ENCODE results near the gene WDR88. TPM values are rescaled to one million over a fixed set of nuclear protein-coding genes. Genes with fewer than 3 reads are reported as not detected.

The WDR88 gene
- total and polyA plus RNA-seq, 2 donors (not counting 1 experiment from before 2014, with no cell fraction given): 0.47 TPM; not detected in 1

GRCh38 chr19:33102893-33103292 is 29.0 kb upstream of the WDR88 start:
- no peaks in the 10 kb centered on the region for H3K4me1 Mint-ChIP-seq
- no peak overlapping the region for H3K4me3 Mint-ChIP-seq
- Histone ChIP-seq H3K4me1 (ENCODE audit: control insufficient read depth in 2 of 2, insufficient read depth in 2 of 2, low read length in 2 of 2) (no peaks in the 10 kb centered on the region), H3K27ac (ENCODE audit: low read length in 2 of 2) (no peak overlapping the region), H4K20me1 (ENCODE audit: control insufficient read depth, insufficient read depth, low read length, poor library complexity, severe bottlenecking) (no peaks in the 10 kb centered on the region), H3K9ac (ENCODE audit: low read length) (no peak overlapping the region), H3K4me3 (ENCODE audit: control extremely low read depth in 1 of 5, extremely low read depth in 1 of 5, insufficient read depth in 1 of 5, low read depth in 2 of 5, low read length in 4 of 5) (no peak overlapping the region), H3K9me3 (ENCODE audit: control extremely low read depth in 1 of 3, control insufficient read depth in 2 of 3, insufficient read depth in 1 of 3, low read length in 2 of 3) (no peaks in the 10 kb centered on the region), H3K27me3 (replicated peaks in 1 of 4; ENCODE audit: control extremely low read depth in 1 of 4, control insufficient read depth in 3 of 4, insufficient read depth in 4 of 4, low read length in 3 of 4) (no peaks in the 10 kb centered on the region), H3K36me3 (replicated peaks in 1 of 2; ENCODE audit: control extremely low read depth in 1 of 2, control insufficient read depth in 1 of 2, extremely low read depth in 1 of 2, insufficient read depth in 2 of 2, low read length in 1 of 2) (peaks cover 0 to 45% of the 10 kb centered on the region in 2 experiments), H2AFZ (ENCODE audit: insufficient read depth, low read depth, low read length, poor library complexity, severe bottlenecking) (no peak overlapping the region), H3K4me2 (replicated peaks; ENCODE audit: low read depth, low read length, poor library complexity, severe bottlenecking) (no peak overlapping the region), H3K79me2 (ENCODE audit: control insufficient read depth, insufficient read depth, low read length) (no peaks in the 10 kb centered on the region)
- H3K9me3 Mint-ChIP-seq (ENCODE audit: insufficient read depth): no peaks in the 10 kb centered on the region
- CTCF ChIA-PET: interaction anchor here (0.6 to 1.1 kb wide), 2 partner anchors 9 to 81 kb away, joined by 3 read pairs; no protein-coding TSS in a partner anchor
- DNase-seq (no peak), ATAC-seq (ENCODE audit: low read depth) (no peak)
- 97% methylated on average over 3 of the region's 6 CpGs for WGBS (ENCODE audit: insufficient coverage)
- intact Hi-C loops (cut with micrococcal nuclease): no loop called here
- POLR2A ChIA-PET: no interaction called here
- no peak overlapping the region for H3K27ac Mint-ChIP-seq
- TF ChIP-seq, protein P1, sequence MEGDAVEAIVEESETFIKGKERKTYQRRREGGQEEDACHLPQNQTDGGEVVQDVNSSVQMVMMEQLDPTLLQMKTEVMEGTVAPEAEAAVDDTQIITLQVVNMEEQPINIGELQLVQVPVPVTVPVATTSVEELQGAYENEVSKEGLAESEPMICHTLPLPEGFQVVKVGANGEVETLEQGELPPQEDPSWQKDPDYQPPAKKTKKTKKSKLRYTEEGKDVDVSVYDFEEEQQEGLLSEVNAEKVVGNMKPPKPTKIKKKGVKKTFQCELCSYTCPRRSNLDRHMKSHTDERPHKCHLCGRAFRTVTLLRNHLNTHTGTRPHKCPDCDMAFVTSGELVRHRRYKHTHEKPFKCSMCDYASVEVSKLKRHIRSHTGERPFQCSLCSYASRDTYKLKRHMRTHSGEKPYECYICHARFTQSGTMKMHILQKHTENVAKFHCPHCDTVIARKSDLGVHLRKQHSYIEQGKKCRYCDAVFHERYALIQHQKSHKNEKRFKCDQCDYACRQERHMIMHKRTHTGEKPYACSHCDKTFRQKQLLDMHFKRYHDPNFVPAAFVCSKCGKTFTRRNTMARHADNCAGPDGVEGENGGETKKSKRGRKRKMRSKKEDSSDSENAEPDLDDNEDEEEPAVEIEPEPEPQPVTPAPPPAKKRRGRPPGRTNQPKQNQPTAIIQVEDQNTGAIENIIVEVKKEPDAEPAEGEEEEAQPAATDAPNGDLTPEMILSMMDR (IDR thresholded peaks at IDR 0.05): no peak
- TF ChIP-seq EZH2 (IDR thresholded peaks at IDR 0.05; ENCODE audit: borderline replicate concordance, insufficient read depth, low read depth, low read length, poor library complexity, severe bottlenecking): no peak
- no peaks in the 10 kb centered on the region for H3K27me3 Mint-ChIP-seq

DNA sequence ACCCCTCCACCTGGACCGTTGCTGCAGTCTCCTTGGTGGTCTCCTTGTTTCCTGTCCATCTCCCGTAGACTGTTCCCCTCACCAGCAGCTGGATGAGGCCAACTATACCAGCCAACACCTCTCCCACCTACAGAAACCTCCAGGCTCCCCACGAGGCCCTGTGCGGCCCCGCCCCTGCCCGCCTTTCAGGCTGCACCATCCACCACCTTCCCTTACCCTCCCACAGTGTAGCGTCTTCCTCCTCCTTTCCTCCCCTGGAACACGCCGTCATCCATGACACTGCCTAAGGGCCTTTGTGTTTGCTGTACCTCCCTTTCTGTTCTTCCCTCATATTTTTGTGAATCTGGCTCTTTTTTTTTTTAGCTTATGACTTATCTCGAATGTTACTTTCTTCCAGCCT is 23.8 kb upstream of the WDR88 start:
- Histone ChIP-seq H2AFZ (ENCODE audit: insufficient read depth, low read depth, low read length, poor library complexity, severe bottlenecking) (no peak overlapping the region), H3K79me2 (ENCODE audit: control insufficient read depth, insufficient read depth, low read length) (no peaks in the 10 kb centered on the region), H3K4me1 (ENCODE audit: control insufficient read depth in 2 of 2, insufficient read depth in 2 of 2, low read length in 2 of 2) (no peaks in the 10 kb centered on the region), H3K9ac (ENCODE audit: low read length) (no peak overlapping the region), H3K4me2 (replicated peaks; ENCODE audit: low read depth, low read length, poor library complexity, severe bottlenecking) (no peak overlapping the region), H3K27me3 (replicated peaks in 1 of 4; ENCODE audit: control extremely low read depth in 1 of 4, control insufficient read depth in 3 of 4, insufficient read depth in 4 of 4, low read length in 3 of 4) (no peaks in the 10 kb centered on the region), H4K20me1 (ENCODE audit: control insufficient read depth, insufficient read depth, low read length, poor library complexity, severe bottlenecking) (no peaks in the 10 kb centered on the region), H3K4me3 (ENCODE audit: control extremely low read depth in 1 of 5, extremely low read depth in 1 of 5, insufficient read depth in 1 of 5, low read depth in 2 of 5, low read length in 4 of 5) (no peak overlapping the region), H3K9me3 (ENCODE audit: control extremely low read depth in 1 of 3, control insufficient read depth in 2 of 3, insufficient read depth in 1 of 3, low read length in 2 of 3) (no peaks in the 10 kb centered on the region), H3K27ac (ENCODE audit: low read length in 2 of 2) (no peak overlapping the region), H3K36me3 (replicated peaks in 1 of 2; ENCODE audit: control extremely low read depth in 1 of 2, control insufficient read depth in 1 of 2, extremely low read depth in 1 of 2, insufficient read depth in 2 of 2, low read length in 1 of 2) (peaks cover 0 to 59% of the 10 kb centered on the region in 2 experiments)
- WGBS (ENCODE audit: insufficient coverage): over 99% methylated on average over 10 of the region's 10 CpGs
- intact Hi-C loops (cut with micrococcal nuclease): no loop called here
- ChIA-PET POLR2A (no interaction called here), CTCF (no interaction called here)
- Mint-ChIP-seq H3K27ac (no peak overlapping the region), H3K4me3 (no peak overlapping the region), H3K9me3 (ENCODE audit: insufficient read depth) (no peaks in the 10 kb centered on the region), H3K27me3 (no peaks in the 10 kb centered on the region), H3K4me1 (no peaks in the 10 kb centered on the region)
- ATAC-seq (ENCODE audit: low read depth): no peak
- no peak for DNase-seq
- TF ChIP-seq EZH2 (IDR thresholded peaks at IDR 0.05; ENCODE audit: borderline replicate concordance, insufficient read depth, low read depth, low read length, poor library complexity, severe bottlenecking): no peak
- TF ChIP-seq, protein P1 (IDR thresholded peaks at IDR 0.05): no peak
